ENCODE measurements around the gene CACFD1.

CACFD1 gene

DNA sequence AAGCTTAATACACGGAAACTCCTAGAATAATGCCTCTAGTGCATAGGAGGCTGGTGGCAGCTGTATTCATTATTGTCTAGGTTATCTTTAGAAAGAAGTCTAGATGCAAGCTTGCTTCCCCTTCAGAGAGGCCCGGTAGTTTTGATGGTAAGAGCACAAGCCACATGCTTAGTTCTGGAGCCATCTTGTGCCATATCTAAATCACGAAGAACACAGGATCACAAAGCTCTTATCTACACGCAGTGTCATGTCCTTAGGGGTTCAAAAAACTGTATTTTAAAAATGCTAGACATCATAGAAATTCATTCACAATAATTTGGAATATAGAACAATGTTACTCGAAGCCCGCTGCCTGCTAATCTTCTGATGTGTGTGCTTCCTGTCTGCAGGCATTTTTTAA, 6.2 kb downstream of the CACFD1 start:
- DNase-seq, result no peak

DNA sequence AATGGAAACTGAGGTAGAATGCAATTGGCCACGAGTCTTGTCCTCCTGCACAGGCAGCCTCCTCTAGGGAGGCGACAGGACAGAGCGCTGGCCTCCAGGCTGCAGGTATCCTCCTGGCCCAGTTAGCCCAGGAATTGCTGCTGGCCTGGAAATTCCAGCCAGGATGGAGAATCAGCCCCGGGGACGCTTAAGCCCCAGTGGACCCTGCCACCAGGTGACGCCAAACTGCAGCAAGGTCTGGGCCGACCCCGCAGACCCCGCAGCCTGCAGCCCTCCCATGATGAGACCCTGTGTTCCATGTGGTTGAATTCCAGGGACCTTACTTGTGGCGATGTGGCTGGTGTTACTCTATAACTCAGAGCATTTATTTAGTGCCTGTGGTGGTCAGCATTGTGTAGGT, 7.3 kb downstream of the CACFD1 start:
- DNase-seq, result no peak

DNA sequence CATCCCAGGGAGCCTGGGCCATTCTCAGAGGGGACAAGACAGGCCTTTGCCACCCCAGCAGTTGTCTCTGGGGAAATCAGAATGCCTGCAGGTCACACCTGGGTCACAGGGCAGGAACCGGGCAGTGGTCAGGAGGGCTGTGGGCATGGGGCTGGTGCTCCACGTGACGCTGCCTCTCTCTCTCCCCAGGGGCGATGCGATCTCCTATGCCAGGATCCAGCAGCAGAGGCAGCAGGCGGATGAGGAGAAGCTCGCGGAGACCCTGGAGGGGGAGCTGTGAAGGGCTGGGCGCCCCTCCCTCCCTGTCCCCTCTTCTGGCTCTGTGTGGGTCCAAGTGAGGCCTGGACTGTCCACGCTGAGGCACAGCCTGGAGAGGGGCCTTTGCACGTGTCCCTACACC, 8.6 kb downstream of the CACFD1 start:
- DNase-seq, result no peak

DNA sequence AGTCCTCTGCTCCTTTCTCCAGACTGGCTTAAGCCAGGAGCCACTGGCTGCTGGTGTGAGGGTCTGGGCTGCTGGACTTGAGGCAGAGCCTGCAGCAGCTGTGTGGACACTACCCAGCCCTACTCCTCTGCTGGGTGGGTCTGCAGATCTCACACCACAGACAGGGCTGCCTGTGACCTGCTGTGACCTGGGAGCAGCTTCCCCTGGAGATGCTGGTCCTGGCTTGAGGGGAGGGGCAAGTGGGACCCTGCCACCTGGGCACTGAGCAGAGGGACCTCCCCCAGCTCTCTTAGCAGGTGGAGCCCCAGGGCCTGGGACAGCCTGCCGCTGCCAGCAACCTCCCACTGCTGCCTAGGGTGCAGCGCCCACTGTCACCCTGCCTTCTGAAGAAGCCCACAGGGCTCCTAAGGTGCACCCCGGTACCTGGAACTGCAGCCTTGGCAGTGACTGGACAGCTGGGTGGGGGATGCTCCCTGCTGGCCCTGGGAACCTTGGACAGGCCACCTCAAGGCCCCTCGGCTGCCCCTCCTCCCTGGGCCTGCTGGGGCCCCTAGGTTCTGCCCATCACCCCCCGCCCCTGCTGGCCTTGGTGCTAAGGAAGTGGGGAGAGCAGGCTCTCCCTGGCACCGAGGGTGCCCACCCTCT, 9.1 kb downstream of the CACFD1 start:
- no peak for DNase-seq

DNA sequence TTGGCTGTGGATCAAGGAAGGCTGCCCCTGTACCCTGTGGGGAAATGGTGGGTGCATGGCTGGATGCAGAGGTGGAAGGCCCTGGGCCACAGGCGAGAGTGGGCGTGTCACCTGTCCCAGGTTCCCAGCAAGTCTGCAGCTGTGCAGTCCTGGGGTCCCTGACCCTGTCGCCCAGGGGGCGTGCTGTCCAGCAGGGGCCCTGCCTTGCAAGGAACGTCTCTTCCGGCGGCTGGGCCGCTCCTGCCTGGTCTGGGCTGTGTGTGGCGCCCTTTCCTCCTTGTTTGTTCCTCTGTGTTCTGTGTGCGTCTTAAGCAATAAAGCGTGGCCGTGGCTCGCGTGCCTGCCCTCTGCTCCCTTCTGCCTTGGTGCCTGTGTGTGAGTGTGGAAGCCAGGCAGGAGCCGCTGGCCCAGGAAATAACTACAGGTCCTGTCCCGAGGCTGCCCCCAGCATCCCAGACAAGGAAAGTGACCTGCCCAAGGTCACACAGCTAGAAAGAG, 10.7 kb downstream of the CACFD1 start:
- no peak for DNase-seq

DNA sequence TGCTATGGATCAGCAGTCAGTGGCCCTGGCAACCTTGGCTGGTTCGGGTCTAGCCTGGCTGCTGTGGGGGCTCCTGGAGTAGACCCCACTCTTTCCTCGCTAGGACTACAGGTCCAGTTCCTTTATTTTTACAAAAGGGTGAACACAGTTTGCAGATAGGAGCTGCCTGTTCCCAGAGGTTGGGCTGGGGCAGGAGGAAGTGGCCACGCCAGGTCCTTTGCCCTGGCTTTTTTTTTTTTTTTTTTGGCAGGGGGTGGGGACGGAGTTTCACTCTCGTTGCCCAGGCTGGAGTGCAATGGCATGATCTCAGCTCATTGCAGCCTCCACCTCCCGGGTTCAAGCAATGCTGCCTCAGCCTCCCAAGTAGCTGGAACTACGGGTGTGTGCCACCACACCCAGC, 11.2 kb downstream of the CACFD1 start:
- no peak for DNase-seq

DNA sequence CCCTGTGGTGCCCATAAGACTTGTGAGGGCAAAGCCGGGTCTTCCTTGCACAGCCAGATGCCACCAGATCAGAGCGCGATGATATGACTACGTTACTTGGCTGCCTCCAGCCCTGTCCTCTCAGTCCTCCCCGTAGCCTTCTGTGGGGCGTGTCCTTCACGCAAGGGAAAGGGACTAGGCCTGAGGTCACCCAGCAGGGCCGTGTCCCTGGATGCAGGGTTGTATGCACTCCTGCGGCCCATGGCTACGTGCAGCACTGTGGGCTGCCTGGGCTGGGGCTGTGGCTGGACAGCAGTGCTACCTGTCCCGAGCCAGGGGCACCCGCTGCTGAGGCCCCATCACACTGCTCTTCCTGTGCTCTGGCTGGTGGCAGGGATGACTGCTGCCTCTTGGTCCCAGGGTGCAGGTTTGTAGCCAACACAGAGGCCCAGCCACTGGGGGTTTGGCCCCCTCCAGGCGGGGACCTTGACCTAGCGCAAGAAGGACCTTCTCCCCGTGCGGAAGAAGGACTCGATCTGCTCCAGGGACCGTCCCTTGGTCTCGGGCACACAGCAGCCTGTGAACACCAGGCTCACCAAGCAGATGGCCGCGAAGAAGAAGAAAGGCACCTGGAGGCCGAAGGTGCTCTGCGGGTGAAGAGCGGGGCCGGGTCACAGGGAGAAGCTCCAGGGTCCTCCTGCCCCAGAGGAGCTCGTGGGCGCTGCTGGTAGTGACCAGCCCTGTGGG, 11.9 kb downstream of the CACFD1 start:
- DNase-seq, result no peak

DNA sequence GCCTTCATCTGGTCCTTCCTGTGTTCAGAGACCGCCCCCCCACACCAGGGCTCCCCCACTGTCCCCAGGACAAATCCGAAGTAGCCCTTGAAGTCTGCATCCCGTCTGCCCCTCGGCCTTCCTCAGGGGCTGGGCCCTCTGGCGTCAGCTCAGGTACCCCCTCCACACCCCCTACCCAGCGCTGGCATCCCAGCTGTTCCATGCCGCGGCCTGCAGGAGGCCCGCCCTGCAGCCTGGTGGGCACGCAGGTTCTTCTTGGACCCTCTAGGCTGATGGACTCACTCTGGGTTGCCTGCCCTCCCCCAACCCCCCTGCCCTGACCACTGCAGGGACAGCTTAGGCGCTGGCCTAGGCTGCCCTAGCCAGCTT, 12.5 kb downstream of the CACFD1 start:
- DNase-seq, result no peak

DNA sequence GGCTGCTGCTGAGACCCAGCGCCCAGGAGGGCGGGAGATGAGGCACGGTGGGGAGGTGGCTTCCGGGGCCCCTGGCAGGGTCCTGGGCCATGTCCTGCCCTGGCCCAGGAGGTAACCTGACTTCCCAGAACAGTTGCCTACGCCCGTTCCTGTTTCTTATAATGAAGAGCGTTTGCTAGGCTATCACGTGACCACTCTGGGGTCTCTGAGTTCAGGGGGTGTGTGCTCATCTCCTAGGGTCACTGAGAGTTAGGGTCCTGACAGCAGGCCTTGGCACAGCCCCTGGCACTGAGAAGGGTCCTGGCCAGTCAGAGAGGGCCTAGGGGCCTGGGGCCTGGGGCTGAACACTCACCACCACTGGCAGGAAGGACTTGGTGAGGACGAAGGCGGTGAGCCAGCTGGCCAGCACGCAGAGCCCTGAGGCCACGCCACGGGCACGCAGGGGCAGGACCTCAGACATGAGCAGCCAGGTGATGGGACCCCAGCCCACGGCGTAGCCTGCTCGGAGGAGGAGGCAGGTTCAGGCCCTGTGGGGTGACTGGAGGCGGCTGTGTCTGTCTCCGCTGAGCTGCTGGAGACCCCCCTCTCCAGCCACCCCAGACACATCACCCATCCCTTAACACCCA, 13.1 kb downstream of the CACFD1 start:
- DNase-seq, result no peak

DNA sequence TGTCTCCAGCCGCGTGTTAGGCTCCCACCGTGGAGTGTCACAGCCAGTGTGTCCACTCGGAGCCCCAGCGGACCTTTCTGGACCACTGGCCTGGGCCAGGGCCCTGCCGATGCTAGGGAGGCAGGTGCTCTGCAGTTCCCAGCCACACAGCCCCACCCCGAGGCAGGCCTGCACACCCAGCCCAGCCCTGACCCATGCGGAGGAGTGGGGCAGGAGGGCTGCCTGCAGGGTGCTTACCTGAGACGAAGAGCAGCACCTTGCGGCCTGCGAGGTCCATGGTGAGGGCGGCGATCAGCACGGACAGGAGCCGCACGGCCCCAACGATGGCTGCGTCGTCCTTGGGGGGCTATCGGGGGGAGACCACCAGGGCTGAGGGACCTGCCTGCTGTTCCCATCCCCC, 14.0 kb downstream of the CACFD1 start:
- DNase-seq, result no peak

DNA sequence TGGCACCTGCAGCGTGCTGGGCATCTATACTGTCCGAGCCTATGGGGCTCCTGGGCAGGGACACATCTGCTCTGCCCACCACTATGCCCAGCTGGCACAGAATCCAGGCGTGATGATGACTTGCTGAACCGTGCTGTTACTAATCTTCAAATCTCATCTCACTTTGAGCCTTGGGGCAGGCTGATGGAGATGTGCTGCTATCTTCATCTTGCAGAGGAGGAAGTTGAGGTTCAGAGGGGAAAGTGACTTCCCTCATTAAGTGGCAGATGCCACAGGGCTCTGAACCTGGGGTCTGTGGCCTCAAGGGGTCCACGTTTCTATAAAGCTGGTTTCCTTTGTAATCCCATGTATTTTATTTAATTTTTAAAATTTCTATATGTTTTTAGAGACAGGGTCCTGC, 14.4 kb downstream of the CACFD1 start:
- no peak for DNase-seq

DNA sequence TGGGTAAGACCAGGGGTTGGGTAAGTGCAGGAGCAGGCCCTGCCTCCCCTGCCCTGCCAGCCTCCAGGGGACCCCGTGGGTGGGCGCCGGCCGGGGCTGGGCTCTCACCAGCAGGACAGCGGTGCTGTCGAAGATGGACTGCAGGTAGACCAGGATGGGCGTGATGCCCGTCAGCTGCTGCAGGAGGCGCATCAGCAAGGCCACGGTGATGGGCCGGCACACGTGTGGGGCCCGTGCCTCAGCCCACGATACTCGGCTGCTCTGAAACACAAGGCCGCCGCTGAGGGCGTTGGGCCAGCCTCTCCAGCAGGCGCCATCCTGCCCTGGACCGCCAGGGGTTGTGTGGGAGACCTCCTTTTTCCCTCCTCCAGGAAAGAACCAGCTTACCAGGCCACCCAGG, 15.1 kb downstream of the CACFD1 start:
- no peak for DNase-seq

DNA sequence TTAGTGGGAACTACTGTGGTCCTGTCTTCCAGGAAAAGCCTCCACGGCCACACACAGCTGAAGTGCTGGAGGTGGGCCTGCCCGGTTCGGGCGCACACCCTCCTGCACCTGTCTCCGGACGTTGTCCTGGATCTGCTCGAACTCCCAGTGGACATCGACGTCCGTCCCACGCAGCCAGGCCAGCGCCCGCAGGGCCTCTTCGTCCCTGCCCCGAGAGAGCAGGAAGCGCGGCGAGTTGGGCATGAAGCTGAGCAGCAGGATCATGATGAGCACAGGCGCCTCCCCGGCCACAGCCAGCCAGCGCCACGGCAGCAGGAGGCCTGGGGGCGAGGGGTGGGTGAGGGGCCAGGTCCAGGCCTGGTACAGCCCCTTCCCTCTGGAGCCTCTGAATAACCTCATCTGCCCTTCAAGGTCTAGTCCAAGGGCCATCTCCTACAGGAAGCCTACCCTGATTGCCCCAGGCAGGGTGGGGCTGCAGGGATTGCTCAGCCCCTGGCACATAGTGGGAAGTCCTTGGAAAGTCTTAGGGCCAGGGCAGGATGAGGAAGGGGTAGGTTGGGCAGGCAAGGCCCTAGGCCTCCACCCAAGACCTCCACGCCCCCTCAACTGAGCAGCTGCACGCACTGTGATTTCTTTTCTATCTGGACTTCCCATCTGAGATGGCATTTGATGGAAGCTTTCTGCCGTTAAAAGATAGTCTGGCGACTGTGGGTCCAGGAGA, 15.7 kb downstream of the CACFD1 start:
- DNase-seq, result no peak

DNA sequence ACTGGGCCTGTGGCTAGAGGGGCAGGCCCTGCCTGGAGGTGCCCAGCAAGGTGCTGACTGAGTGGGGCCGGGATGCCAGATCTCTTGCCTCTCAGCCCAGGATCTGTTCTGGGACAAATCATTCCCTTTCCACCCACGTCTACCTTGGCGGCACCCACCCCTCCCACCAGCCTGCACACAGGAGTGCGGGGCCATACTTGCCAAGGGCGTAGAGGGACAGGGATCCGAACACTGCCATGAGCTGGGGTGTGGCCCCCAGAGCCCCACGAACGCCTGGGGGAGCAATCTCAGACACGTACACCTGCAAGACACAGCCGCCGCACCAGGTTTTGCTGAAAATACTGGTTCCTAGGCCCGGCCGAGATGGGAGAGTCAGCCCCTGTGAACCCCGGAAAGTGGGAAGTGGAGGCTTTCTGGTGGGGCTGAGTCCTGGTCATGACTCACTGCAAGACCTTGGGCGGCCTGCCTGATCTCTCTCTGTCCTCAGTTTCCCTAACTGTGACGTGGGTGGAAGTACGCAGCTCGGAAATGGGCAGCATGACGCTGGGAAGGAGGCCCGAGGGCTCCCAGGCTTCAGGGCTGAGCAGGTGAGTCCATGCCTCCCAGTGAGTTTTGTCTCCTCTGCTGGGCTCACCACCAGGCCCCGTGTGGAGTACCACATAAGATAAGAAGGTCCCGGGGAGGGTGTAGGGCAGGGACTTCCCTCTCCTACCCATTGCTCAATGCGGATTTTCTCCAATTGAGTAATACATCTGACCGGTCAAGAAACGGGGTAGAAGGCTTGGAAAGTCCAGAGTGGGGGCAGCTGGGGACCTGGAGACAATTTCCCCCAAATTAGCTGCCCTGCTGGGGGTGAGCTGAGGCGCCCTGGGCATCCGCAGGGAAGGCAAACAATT, 16.5 kb downstream of the CACFD1 start:
- DNase-seq, result no peak

DNA sequence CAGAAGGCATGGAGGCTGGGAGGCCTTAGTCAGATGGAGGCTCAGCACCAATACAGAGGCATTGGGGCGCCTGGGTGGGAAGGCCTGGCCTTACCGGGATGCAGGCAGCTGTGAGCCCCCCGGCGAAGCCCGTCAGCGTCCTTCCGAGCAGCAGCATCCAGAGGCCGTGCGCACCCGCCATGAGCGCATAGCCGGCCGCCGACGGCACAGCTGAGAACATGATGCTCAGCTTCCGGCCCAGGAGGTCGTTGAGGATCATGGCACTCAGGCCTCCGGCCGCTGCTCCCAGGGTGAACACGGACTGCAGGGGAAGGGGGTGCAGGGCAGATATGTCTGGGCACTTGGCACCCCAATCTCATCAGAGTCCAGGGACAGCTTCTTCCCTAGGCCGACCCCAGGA, 17.2 kb downstream of the CACFD1 start:
- no peak for DNase-seq

DNA sequence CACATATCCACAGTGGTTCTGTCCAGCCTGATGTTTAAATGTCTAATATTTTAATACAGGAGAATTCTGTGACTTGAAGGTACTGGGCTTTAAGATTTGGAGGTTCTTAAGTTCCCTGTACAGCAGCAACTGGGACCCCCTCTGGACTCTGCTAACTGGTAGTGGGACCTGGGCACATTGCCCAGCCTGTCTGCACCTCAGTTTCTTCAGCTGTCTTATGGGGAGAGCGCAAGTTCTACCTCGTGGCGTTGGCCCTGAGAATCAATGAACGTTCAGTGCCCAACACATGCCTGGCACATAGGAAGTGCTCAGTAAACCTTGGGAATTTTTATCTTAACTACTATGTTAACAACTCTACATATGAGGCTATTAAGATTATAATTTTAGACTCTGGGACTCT, 17.7 kb downstream of the CACFD1 start:
- DNase-seq, result no peak

DNA sequence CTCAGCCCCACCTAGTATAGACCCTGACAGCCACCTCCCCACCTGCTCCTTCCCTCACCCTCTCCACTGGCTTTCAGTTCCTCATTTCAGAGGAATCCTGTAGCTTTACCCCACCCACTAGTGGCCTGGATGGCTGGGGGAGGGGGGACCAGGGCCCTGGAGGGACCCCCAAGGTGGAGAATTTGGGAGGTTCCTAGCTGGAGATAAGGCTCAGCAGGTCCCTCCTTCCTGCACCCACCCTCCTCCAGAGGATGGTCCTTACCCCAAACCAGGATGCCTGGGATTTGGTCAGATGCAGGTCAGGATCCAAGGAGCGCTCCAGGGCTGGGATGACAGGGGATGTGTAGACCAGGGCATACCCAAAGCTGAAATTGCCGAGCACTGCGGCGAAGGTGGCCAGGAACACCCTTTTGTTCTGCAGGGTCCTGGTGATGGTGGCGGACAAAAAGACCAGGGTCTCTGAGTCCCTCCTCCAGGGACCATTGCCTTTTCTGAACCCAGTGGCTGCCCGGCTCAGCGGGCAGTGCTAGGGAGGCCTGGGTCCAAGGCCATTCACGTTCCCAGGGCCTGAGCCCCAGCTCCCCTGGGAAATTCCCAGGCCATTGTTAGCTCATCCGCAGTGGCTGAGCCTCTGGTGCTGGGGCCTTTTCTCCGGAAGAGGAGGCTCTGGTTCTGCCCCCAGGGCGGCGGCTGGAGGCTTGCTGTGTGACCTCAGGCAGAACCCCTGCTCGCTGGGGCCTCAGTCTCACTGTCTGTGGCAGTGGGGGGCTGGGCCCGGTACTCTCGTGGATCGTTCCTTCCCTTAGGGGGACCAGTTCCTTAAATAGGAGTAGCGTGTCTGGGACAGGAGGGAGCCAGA, 18.4 kb downstream of the CACFD1 start:
- peak; percentile 62 for DNase-seq

DNA sequence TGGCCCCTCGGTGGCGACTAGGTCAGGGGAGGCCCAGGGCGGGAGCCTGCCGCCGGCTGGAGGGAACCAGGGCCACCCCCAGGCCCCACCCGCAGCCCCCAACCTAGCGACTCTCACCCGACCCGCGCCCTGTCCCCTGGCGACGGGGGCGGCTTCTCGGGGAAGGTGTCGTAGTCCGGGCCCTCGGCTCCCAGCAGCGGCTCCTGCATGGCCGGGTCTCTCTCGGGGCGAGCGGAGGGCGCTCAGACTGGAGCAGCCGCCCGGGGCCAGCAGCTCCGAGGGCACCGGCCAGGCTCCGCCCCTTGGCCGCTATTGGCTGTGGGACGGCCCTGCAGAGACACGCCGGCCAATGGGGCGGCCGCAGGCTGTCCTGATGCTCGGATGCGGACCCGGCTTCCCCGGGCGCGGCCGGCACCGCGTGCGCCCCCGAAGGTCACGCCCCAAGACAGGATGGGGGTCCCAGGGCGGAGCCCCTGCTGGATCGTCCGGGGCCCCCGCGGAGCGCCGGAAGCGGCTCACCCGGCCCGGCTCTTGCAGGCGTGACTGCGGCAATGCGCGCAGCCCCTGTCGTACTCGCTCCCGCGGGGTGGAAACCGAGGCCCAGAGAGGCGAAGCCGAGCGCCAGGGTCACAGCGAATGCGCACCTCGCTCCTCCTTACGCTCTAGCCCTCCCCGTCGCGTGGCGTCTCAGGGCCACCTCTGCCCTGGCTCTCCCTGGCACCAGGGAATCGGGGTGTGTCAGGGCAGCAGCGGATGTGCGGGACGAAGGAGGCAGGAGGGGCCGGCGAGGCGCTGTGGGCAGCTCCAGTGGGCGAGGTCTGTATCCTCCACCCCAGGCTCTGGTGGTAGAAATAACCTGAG, 19.3 kb downstream of the CACFD1 start, which contains the start of gene SLC2A6:
Gene SLC2A6, minus strand, starts transcription at position 249 of the 861 bp plus-strand sequence. Its CDS starts 40 bp downstream, at position 209.
- DNase-seq, result peak; percentile 85

DNA sequence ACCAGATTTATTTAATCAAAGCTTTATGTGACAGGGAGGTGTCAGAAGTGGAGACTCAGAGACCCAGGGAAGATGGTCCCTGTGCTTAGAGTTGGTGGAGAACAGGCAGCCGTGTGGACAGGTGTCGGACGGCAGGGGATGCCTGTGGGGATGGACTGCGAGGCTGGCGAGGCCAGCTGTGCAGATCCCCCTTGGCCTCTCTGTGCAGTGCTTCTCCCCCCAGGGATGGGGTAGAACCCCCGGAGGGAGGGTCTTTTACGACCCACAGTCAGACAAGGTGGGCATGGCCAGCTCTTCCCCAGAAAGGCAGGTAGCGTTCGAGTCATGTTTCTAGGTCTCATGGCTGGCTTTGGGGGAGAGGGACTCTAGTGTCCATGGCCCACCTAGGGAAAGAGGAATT, 23.8 kb downstream of the CACFD1 start:
- no peak for DNase-seq

Data from fibroblast of skin of back (primary cell).